Measurements from ENCODE around the gene SUPT20H.

DNA sequence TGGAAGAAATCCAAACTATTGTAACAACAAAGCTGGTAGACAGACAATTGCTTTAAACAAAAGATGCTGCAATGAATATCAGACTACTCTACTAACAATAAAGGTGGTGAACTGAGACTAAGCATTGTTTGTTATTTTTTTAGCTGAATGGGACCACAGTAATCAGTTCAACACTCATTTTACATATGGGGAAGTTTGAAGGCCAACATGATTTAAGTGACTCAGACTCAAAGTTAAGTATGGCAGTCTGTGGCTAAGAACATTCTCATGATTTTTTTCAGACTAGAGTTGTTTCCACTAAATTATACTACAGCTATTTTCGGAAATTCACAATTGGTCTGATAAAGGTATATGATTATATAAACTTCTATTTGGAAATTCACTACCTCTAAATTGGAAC is 48.5 kb downstream of the SUPT20H start:
- TF ChIP-seq, protein P1, sequence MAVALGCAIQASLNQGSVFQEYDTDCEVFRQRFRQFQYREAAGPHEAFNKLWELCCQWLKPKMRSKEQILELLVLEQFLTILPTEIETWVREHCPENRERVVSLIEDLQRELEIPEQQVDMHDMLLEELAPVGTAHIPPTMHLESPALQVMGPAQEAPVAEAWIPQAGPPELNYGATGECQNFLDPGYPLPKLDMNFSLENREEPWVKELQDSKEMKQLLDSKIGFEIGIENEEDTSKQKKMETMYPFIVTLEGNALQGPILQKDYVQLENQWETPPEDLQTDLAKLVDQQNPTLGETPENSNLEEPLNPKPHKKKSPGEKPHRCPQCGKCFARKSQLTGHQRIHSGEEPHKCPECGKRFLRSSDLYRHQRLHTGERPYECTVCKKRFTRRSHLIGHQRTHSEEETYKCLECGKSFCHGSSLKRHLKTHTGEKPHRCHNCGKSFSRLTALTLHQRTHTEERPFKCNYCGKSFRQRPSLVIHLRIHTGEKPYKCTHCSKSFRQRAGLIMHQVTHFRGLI (tag by site-specific recombination; IDR thresholded peaks at IDR 0.05), result no peak
- TF ChIP-seq, protein P2, sequence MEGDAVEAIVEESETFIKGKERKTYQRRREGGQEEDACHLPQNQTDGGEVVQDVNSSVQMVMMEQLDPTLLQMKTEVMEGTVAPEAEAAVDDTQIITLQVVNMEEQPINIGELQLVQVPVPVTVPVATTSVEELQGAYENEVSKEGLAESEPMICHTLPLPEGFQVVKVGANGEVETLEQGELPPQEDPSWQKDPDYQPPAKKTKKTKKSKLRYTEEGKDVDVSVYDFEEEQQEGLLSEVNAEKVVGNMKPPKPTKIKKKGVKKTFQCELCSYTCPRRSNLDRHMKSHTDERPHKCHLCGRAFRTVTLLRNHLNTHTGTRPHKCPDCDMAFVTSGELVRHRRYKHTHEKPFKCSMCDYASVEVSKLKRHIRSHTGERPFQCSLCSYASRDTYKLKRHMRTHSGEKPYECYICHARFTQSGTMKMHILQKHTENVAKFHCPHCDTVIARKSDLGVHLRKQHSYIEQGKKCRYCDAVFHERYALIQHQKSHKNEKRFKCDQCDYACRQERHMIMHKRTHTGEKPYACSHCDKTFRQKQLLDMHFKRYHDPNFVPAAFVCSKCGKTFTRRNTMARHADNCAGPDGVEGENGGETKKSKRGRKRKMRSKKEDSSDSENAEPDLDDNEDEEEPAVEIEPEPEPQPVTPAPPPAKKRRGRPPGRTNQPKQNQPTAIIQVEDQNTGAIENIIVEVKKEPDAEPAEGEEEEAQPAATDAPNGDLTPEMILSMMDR (tag by site-specific recombination; IDR thresholded peaks at IDR 0.05), result no peak
- TF ChIP-seq ZNF510 (tag by site-specific recombination; IDR thresholded peaks at IDR 0.05; ENCODE audit: insufficient replicate concordance) (no peak), RBAK (tag by site-specific recombination; IDR thresholded peaks at IDR 0.05) (no peak), ZNF155 (tag by site-specific recombination; IDR thresholded peaks at IDR 0.05) (no peak), ZNF239 (tag by site-specific recombination; IDR thresholded peaks at IDR 0.05) (no peak), SP3 (tag by site-specific recombination; IDR thresholded peaks at IDR 0.05) (no peak), ZNF302 (tag by site-specific recombination; IDR thresholded peaks at IDR 0.05; ENCODE audit: low read depth) (no peak), ZNF501 (tag by site-specific recombination; IDR thresholded peaks at IDR 0.05) (no peak), KLF10 (tag by site-specific recombination; IDR thresholded peaks at IDR 0.05) (no peak)
- TF ChIP-seq, protein P3, sequence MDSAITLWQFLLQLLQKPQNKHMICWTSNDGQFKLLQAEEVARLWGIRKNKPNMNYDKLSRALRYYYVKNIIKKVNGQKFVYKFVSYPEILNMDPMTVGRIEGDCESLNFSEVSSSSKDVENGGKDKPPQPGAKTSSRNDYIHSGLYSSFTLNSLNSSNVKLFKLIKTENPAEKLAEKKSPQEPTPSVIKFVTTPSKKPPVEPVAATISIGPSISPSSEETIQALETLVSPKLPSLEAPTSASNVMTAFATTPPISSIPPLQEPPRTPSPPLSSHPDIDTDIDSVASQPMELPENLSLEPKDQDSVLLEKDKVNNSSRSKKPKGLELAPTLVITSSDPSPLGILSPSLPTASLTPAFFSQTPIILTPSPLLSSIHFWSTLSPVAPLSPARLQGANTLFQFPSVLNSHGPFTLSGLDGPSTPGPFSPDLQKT (IDR thresholded peaks at IDR 0.05; ENCODE audit: borderline replicate concordance, low read depth, low read length), result no peak
- TF ChIP-seq, protein P4, sequence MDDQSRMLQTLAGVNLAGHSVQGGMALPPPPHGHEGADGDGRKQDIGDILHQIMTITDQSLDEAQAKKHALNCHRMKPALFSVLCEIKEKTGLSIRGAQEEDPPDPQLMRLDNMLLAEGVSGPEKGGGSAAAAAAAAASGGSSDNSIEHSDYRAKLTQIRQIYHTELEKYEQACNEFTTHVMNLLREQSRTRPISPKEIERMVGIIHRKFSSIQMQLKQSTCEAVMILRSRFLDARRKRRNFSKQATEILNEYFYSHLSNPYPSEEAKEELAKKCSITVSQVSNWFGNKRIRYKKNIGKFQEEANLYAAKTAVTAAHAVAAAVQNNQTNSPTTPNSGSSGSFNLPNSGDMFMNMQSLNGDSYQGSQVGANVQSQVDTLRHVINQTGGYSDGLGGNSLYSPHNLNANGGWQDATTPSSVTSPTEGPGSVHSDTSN (CRISPR knock-in tag; IDR thresholded peaks at IDR 0.05), result no peak

Measured in HEK293 (cell line).